ENCODE measurements around the gene PACS1. TPM values are rescaled to one million over a fixed set of nuclear protein-coding genes. Genes with fewer than 3 reads are reported as not detected.
A peak's percentile ranks its signal among the peaks of the same experiment; 100 is the strongest.

PACS1 gene
- total RNA-seq, 2 experiments from 2014 or later: 76.3 to 78.3 TPM

- Mint-ChIP-seq H3K4me1 (ENCODE audit: low read depth) (peaks cover 56% of the 10 kb centered on the region), H3K27ac (peak overlapping the region; percentile 48), H3K9me3 (no peaks in the 10 kb centered on the region), H3K4me3 (no peak overlapping the region), H3K27me3 (no peaks in the 10 kb centered on the region), H3K36me3 (ENCODE audit: low read depth) (peaks cover 82% of the 10 kb centered on the region)
- intact Hi-C loops (cut with micrococcal nuclease): no loop called here
- ATAC-seq (no peak), DNase-seq (no peak)
- ChIA-PET CTCF (interaction anchor here (1.3 to 10.2 kb wide), 4 partner anchors 9 to 49 kb away, joined by 3 to 133 read pairs (median 6); partner anchors contain the start of gene SF3B2), POLR2A (interaction anchor here (0.7 to 11.1 kb wide), 2 partner anchors 7 to 22 kb away, joined by 4 to 131 read pairs; partner anchors contain the start of gene SF3B2)
- TF ChIP-seq CTCF (IDR thresholded peaks at IDR 0.05): no peak
These were observed 7.7 kb upstream of the PACS1 start for GRCh38 chr11:66062408-66062807.

DNA sequence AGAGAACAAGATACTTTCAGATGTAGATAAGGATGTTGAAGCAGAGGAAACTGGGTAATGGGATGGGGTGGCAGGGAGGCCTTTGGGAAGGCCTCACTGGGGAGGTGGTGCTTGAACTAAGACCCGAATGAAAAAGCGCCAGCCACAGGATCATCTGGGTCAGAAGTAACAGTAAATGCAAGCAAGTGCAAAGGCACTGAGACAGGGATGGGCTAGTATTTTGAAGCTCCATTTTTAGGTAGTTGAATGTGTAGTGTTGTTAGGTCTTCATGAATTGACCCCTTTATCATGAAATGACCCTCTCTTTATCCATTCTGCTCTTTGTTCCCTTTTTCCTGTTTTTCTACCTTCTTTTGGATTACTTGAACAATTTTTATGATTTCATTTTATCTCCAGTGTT, 6.2 kb upstream of the PACS1 start:
- POLR2A ChIA-PET: interaction anchor here (1.0 to 11.1 kb wide), 2 partner anchors 8 to 70 kb away, joined by 3 to 131 read pairs; partner anchors contain the start of gene SF3B2
- no peaks in the 10 kb centered on the region for H3K9me3 Mint-ChIP-seq
- H3K4me3 Mint-ChIP-seq: no peak overlapping the region
- peaks cover 83% of the 10 kb centered on the region for H3K36me3 Mint-ChIP-seq (ENCODE audit: low read depth)
- H3K27ac Mint-ChIP-seq: peak overlapping the region; percentile 81
- ATAC-seq (no peak), DNase-seq (no peak)
- CTCF ChIA-PET: interaction anchor here (1.0 to 10.2 kb wide), 4 partner anchors 11 to 62 kb away, joined by 3 to 133 read pairs (median 7); partner anchors contain the start of gene SF3B2
- intact Hi-C loops (cut with micrococcal nuclease): no loop called here
- TF ChIP-seq CTCF (IDR thresholded peaks at IDR 0.05): no peak
- H3K27me3 Mint-ChIP-seq: no peaks in the 10 kb centered on the region
- H3K4me1 Mint-ChIP-seq (ENCODE audit: low read depth): peaks cover 71% of the 10 kb centered on the region

- ChIA-PET CTCF (interaction anchor here (1.9 to 10.2 kb wide), 2 partner anchors 12 to 64 kb away, joined by 4 to 133 read pairs; partner anchors contain the start of gene SF3B2), POLR2A (interaction anchor here (11.1 kb wide), 1 partner anchor 9 kb away, joined by 131 read pairs; the partner anchor contains the start of gene SF3B2)
- ATAC-seq (no peak), DNase-seq (no peak)
- Mint-ChIP-seq H3K4me1 (ENCODE audit: low read depth) (peaks cover 74% of the 10 kb centered on the region), H3K27ac (peak overlapping the region; percentile 61), H3K9me3 (no peaks in the 10 kb centered on the region), H3K4me3 (no peak overlapping the region), H3K36me3 (ENCODE audit: low read depth) (peaks cover 84% of the 10 kb centered on the region), H3K27me3 (no peaks in the 10 kb centered on the region)
- intact Hi-C loops (cut with micrococcal nuclease): no loop called here
- TF ChIP-seq CTCF (IDR thresholded peaks at IDR 0.05): no peak
These were observed 5.5 kb upstream of the PACS1 start for GRCh38 chr11:66064571-66064970.

GRCh38 chr11:66066751-66067150, 3.3 kb upstream of the PACS1 start:
- Mint-ChIP-seq H3K4me3 (no peak overlapping the region), H3K27me3 (no peaks in the 10 kb centered on the region), H3K9me3 (no peaks in the 10 kb centered on the region), H3K36me3 (ENCODE audit: low read depth) (peaks cover 70% of the 10 kb centered on the region), H3K27ac (peak overlapping the region; percentile 95), H3K4me1 (ENCODE audit: low read depth) (peaks cover 56% of the 10 kb centered on the region)
- intact Hi-C loops (cut with micrococcal nuclease): no loop called here
- no peak for TF ChIP-seq CTCF (IDR thresholded peaks at IDR 0.05)
- no peak for ATAC-seq
- CTCF ChIA-PET: interaction anchor here (1.2 to 10.2 kb wide), 12 partner anchors 8 to 785 kb away, joined by 3 to 133 read pairs (median 8); partner anchors contain the start of gene SF3B2
- DNase-seq: no peak
- POLR2A ChIA-PET: interaction anchor here (1.6 to 11.1 kb wide), 3 partner anchors 11 to 60 kb away, joined by 6 to 131 read pairs (median 8); partner anchors contain the start of gene SF3B2

DNA sequence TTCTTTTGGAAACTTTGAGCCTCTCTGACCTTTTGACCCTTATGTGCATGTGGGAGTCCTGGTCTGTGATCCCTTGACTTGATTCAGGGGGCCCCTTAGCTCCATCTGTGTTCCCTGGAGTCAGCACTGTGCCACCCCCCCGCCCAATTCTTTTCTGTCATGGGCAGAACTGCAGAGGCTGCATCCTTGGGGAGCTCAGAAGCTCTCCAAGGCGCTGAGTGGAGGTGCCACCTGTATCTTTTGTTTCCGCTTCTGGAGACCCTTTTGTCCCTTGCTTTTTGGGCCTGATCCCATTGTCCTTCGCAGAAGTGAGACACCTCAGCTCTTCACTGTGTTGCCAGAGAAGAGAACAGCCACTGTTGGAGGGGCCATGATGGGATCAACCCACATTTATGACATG, 2.4 kb upstream of the PACS1 start:
- POLR2A ChIA-PET: interaction anchor here (1.2 to 11.1 kb wide), 5 partner anchors 12 to 59 kb away, joined by 3 to 131 read pairs (median 6); partner anchors contain the start of gene SF3B2
- Mint-ChIP-seq H3K27me3 (no peaks in the 10 kb centered on the region), H3K4me3 (no peak overlapping the region), H3K9me3 (no peaks in the 10 kb centered on the region), H3K27ac (peak overlapping the region; percentile 95), H3K4me1 (ENCODE audit: low read depth) (peaks cover 62% of the 10 kb centered on the region), H3K36me3 (ENCODE audit: low read depth) (peaks cover 71% of the 10 kb centered on the region)
- CTCF ChIA-PET: interaction anchor here (0.8 to 10.2 kb wide), 24 partner anchors 9 to 784 kb away, joined by 3 to 133 read pairs (median 6); partner anchors contain the start of genes CCDC85B and SF3B2
- no peak for DNase-seq
- intact Hi-C loops (cut with micrococcal nuclease): loop anchor here (2.0 kb wide), 1 partner anchor 59 kb away; no protein-coding TSS in a partner anchor
- no peak for TF ChIP-seq CTCF (IDR thresholded peaks at IDR 0.05)
- ATAC-seq: no peak

Measured in activated CD8-positive, alpha-beta T cell treated with anti-CD3 and anti-CD28 coated beads for 36 hours (primary cell).